Ecto neural progenitor cell (in vitro differentiated cells): ENCODE measurements around the gene ARAP1.

Source experiments
- DNase-seq: peaks from one replicate; pipeline ENCODE4 v3.0.0-alpha.2; 2018; ENCODE audit warnings: low spot score

The ARAP1 gene

DNA sequence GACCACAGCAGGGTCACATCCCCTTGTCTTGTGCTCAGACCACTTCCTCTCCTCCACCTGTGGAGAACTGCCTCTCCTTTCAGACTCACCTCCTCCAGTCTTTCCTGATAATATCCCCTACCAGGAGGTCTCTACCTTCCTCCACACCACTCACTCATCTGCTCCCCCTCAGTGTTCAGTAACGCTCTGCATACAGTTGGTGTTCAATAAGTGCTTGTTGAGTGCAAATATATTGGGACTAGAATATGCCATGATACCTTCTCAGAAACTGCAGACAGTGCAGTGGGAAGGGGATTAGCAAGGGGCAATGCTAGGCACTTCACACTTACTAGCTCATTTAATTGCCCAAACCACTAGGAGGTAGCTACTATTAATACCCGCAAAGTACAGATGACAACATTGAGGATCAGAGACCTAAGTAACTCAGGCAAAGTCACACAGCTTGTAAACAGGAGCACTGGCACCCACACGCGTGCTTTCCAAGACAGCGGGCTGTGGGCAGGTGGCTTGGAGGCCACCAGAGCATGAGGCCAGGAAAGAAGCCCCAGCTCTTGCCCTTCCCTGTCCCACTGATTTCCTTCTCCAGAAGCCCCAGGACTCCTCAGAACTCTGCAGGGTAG lies 69.9 kb downstream of the ARAP1 start:
- no peak for DNase-seq

DNA sequence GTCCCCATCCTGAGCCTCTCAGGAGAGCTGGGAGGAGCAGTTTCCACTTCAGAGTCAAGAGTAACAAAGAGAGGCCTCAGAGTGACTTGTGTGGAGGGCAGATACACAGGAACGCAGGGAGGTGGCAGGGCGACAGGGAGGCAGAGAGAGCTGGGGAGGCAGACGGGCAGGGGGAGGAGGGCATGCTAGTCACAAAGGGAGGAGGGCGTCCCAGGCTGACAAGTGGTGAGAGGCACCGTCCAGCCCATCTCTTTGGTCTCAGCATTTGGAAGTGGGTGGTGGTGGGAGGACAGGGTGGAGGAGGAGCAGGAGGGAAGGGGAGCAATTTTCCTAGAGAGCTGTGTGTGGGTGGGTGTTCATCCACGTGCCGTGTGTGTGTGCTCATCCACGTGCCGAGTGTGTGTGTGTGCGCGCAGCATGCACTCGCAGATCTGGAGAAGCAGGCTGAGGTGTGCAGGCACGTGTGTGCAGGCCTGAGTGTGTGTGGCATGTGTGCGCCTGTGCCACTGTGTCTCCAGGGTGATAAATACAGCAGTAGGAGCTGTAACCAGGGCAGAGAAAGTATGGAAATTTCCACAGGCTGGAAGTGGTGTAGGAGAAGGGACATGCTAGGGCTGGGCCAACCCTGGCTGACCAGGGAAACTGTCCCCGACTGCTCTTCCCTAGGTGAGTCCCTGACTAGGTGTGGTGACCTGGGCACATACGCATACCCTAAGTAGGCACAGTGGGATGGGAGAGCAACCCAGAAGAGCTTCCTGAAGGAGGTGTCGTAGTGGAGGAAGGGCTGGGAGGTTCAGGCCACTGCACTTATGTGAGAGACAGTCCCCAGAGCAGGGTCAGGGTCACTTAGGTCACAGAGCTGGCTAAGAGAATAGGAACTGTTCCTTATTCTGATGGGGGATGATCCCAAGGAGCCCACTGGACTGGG lies 70.7 kb downstream of the ARAP1 start:
- DNase-seq = no peak

- no peak for DNase-seq
Measured at GRCh38 chr11:72680624-72681158, 71.5 kb downstream of the ARAP1 start.

DNA sequence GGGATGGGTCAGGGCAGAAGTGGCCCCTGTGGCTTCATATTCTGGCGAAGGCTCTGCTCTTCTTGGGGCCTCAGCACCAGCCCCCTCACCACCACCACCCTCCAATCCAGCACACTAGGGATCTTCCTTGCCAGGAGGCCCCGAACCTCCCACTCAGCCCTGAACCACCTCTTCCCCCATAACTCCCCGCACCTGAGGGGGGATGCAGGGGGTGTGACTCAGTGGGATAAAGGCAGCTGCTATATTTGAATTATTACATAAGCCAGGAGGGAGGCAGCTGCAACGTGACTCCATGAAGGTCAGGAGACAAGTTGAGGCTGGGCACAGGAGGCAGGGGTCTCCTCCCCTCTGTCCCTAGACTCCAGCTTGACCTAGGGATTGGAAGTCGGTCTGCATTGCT lies 72.3 kb downstream of the ARAP1 start:
- no peak for DNase-seq

- DNase-seq = no peak
Measured at GRCh38 chr11:72678524-72678923, 73.7 kb downstream of the ARAP1 start.

GRCh38 chr11:72676861-72677341 lies 75.3 kb downstream of the ARAP1 start:
- DNase-seq = peak; percentile 93

DNA sequence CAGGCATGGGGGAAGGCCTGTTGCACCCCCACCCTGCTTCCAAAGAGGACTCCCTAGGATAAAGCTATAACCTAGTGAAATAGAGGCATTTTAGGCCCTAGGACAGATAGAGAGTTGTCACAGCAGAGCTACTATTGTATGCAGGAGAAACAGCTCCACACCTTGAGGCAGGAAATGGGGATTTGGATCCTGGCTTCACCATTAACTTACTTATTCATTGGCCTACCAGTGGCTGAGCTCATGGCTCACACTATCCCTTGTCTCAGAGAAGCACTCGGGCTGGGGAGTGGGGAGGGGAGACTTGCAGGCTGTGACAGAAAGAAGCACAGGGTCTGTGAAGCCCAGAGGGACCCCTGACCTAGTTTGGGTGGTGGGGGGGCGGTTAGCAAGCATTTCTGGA lies 77.0 kb downstream of the ARAP1 start:
- DNase-seq = no peak

DNA sequence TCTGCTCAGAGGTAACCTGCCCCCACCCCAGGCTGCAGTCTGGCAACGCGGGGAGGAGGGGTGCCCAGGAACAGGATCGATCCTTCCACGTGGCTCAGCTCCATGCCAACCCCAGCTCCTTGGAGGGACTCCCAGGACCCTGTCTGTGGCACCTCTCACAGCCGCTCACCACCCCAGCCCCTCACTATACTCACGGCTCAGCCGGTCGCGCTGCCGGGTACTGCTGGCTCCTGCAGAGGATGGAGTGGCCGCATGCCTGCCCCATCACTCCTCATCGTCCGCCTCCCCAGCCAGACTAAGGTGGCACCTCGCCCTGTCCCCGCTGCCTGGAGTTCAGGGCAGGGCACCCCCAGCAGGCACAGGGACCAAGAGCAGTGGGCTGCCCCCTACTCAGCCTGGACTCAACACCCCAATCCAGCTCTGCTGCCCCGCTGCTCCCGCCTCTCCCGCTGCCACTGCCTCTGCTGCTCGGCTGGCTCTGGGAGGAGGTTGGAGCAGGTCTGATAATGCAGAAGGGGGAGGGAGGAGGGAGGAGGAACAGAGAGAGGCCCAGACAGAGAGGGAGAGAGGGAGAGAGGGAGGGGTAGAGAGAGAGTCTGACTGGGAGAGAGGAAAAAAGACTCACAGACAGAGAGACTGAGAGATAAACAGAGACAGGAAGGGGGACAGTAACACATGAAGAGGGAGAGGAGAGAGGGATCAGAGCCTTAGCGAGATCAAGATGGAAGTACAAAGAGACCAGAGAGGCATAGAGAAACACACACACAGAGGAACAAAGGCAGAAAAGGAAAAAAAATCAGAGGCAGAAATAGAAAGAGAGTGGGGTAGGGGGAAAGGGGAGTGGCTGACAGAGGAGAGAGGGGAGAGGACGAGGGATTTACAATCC lies 78.0 kb downstream of the ARAP1 start, which contains the start of gene PDE2A:
Gene PDE2A (minus strand): TSS at position 480 of the 886 bp plus-strand sequence. CDS start 215 bp downstream, at position 265.
- peak; percentile 71 for DNase-seq

DNA sequence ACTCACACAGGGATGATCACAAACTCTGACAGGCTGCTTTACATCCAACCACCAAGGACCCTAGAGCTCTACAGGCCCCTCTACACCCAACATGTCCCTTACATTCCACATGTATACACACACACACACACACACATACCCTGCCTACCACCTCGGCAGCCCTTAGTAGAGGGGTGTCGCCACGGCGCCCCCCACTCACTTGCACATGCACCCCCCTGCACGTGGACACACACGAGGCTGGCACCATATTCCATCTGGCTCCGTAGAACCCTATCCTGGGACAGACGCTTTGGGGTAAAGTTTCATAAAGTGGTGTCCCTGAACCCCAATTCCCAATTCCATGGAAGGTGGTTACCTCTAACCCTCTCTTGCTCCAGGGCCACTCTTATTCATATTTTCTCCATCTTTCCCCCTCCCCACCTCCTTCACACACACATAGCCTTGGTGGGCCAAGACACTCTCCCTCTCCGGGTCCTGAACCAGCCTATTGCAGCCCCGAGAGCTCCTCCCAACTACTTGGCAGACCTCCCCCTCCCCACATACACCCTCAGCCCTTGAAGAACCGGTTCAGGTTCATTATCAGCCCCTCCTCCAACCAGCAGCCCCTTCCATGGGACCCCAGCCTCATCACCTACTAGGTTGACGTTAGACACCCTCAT lies 78.8 kb downstream of the ARAP1 start:
- DNase-seq = peak; percentile 60

GRCh38 chr11:72672597-72673238 lies 79.5 kb downstream of the ARAP1 start:
- no peak for DNase-seq

DNA sequence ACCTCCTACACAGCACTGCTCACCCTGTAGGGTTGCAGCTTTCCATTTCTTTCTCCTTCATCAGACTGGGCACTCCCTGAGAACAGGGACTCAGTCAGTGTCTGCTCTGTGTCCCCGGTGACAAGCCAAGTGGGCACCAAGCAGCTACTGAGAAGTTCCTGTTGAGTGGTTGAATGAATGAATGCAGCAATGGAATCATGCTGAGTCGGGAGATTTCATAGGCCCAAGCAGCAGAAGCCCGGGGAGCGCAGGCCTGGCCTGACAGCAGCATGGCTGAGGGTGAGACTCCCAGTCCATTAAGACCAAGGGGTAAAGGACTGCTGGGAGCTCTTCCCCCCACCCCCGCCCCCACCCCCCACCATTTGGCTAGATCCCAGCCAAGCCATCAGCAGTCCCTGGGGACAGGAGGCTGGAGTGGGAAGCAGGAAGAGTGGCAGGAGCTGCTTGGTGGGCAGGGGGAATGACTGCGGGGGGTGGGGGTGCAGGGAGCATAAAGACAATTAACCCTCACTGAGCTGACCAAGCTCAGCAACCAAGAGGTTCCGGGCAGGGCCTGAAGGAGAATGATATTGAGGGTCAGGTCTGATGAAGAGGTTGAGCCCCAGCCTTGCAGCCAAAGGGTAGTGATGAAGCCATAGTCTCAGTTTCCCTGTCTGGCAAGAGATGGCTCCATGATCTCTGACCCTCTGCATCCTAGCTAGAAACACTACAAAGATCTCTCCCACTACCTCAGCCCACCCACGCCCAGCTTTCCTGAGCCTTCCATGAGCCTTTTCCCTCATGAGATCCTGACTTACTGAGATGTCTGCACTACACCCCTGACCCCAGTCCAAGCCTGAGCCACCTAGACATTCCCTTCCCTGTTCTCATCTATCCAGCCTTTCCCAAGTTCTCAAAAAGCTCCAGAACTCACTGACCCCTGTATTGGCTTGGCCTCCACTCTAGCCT lies 80.8 kb downstream of the ARAP1 start:
- DNase-seq = no peak

DNA sequence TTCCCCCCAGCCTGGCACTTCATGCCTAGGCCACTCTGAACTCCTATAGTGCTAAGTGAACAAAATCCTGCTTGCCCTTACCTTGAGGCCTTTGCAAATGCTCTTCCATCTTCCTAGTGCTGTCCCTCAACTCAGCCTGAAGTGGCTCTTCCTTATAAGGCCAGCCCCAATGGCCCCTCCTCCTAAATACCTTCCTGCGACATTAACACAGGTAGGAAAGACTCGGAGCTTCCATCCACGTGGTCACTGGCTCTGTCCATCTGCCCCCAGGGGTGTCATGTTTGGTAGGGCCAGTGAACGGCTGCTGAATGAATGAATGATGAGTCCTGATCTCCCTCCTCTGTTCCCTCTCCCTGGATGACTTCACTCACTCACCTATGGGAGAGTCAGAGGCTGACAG lies 82.2 kb downstream of the ARAP1 start:
- no peak for DNase-seq

DNA sequence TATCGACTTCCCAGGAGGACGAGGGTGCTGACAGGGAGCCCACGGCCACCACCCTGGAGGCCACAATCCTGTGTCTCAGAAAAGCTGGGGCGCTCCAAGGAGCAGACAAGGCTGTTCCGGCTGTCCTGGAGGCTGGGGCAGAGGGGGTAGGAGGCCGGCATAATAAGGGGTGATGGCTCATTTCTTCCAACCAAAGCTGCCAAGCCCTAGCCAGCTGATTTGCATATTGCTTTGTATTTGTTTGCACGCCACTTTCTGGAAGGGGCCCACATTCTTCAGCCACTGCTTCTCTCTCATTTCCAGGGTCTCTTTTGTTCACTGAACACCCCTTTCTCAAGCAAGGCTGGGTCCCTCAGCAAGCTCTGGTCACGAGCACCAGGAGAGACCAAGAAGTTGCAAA lies 82.7 kb downstream of the ARAP1 start:
- no peak for DNase-seq

DNA sequence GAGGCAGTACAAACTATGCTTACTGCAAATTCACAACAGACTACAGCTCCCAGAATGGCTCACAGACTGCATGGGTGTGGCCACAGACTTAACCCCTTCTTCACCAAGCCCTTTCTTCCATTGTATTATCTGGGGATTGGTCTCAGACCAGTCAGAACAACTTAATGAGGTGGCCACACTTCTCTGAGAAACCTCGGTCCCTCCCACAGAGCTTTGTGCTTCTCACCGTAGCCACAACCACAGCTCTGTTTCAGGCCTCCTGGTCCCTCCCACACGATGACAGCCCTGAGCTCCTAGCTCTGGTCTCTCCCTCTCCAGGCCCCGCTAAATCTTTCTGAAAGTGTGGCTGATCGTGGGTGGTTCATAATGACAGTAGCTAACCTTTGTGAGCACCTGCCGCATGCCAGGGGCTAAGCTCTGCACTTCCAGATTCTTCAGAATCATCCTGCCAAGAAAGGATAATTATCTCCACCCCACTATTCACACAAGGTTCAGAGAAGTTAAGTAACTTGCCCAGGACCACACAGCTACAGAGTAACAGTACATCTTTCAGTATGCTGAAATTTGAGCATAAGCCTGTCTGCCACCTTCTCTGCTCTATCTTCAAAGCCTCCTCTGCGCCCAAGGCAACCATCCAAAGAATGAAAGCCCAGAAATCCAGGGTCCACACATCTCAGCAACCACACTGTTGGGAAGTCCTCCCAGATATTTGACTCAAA lies 83.4 kb downstream of the ARAP1 start:
- peak; percentile 60 for DNase-seq

DNA sequence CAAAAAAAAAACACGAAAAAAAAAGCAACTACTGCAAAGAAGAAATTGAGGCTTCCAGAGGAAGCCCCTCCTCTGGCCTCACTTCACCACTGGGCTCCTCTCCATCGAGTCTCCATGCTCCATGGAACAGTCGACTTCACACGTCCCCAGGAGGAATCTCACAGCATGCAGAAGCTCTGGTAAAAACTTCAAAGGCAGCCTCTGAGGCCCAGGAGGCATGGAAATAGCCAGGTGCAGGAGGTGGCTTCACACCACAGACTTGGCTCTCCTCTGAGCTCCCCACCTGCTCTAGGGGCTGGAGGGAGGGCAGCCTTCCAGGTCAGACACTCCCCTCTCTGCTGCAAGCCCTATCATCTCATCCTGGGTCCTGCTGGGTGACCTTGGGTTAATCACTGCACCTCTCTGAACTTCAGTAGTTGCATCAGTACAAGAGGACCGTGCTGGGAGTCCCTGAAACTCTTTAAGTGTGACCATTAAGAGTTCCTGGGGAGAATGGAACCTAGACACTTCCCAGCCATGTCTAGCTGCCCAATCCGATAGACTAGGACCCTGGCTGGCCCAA lies 86.2 kb downstream of the ARAP1 start:
- no peak for DNase-seq

DNA sequence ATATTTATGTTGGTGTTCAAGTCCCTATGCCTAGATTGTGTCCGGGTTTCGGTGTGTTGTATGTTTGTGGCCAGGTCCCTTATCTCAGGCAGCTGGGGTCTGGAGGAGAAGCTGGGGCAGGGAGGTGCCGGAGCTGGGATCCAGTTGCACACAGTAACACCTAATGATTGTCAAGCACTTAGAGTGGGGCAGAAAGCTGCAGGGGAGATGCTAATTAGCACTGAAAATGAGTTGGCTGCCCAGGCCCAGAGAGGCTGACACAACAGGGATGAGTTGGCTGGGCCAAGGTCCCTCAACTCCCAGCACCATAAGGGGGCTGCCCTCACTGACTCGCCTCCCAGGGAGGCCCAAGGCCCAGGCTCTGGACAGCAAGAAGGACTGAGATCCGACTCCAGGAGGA lies 90.2 kb downstream of the ARAP1 start:
- no peak for DNase-seq

- no peak for DNase-seq
Measured at GRCh38 chr11:72661486-72661885, 90.7 kb downstream of the ARAP1 start.

GRCh38 chr11:72658989-72659640 lies 93.1 kb downstream of the ARAP1 start:
- DNase-seq = no peak
